ENCODE measurements around the gene FERMT3.

The FERMT3 gene

DNA sequence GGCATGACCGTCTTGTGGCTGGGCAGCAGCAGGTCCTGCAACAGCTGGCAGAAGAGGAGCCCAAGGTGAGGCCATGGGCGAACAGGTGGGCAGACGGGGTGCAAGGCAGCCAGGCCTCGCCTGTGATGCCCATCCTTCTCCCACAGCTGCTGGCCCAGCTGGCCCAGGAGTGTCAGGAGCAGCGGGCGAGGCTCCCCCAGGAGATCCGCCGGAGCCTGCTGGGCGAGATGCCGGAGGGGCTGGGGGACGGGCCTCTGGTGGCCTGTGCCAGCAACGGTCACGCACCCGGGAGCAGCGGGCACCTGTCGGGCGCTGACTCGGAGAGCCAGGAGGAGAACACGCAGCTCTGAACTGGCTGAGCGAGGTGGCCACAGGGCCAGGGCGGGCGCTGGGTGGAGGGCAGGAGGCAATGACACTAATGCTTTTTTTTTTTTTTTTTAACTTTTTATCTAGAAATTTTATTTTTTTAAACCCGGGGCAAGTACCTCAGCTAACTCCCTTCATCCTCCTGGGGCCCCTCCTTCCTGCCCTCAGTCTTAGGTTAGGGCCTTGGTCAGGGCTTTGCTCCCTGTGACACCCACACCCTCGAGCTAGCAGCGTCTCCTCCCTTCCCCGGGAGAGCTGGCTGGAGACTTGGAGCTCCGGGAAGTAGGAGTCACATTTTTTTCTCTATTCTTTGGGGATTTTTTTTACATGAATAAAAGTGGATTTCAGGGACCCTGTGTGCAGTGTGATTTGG lies 60.9 kb downstream of the FERMT3 start:
- no peak for DNase-seq

DNA sequence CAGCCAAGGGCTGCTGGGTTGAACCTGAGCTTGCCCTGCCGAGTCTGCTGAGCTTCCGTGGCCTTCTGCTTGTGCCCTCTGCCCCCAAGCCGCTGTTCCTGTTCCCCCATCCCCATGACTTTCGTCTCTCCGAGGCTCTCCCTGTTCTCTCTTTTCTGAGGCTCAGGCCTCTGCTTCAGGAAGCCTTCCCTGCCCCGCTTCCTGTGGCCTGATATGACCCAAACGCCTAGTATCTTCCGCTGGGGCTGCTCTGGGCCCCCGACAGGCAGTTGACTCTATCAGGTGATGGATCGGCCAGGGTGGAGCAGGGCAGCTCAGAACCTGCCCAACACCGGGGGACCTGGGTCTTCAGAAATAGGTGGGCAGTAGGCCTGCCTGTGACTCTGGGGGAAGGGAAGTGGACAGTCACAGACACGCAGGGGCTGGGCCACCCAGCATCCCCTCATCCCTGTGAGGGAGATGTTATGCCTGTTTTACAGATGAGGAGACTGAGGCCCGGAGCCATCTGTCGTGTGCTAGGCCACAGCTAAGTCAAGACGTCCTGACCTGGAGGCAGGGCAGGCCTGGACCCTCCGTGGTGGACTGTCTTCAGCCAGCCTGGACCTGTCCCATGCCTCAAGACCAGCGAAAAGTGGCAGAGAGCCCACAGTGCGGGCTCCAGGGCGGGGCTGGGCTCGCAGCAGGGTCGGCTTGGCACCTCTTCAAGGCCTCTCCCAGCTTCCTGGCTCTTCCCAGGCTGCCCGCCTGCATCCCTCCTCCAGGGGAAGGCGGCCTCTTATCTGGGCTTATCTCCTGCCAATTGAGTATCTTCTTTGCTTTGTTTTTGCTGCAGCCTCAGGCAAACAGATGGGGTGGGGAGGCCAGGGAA lies 61.7 kb downstream of the FERMT3 start:
- DNase-seq, result peak; percentile 25

DNA sequence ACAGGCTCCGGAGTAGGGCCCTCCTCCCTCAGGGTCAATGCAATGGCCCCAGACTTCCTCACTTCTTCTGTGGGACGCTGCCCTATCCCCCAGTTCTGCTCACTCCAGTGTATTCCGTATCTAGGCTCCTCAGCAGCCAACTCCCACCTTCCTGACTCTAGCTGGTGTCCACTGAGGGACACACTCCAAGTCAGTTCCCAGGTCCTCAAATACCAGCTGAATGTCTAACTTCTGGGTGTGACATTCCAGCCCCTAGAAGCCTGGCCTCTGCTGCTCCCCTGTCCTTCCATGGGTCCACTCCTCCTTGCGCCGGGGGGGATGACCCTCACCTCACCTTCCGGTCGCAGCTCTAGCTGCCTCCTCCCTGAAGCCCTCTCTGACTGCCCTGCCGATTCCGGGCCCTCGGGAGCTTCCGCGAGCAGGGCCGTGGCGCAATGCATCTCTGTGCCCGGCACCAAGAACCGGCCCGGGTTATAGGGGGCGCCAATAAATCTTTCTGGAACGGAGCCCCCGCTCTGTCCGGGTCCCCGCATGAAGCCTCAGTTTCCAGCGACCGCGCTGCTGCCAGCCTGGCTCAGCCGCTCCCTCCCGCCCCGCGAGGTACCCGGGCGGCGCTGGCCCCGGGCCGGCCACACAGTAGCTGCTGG lies 62.5 kb downstream of the FERMT3 start:
- DNase-seq, result no peak

DNA sequence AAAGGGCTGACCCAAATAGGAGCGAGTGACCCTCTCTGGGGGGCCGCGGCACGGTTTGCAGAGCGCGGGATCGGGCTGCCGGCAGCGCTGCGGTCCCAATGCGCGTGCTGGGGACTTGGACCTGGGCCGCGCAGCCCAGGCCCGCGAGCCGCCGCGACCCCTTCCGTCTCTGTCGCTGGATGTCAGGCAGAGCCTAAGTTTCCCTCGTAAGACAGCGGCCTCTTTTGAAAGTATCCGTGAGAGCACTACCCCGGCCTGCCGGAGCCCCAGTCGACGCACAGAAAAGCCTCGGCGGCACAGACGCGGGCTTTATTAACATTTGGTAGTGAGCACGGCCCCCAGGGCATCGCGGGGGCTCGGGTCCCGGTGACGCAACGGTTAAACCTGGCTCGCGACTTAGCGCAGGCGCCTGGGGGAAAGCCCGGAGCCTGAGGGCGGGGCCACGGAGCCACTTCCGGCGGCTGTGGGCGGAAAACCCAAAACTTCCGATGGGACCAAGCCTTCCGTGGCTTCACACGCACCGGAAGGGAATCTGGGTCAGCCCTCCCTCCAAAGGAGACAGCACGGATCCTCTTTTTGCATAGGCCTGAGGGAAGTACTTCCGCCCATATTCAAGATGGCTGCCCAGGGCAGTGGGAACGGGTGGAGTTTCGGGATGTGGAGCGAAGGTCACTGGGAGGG lies 63.2 kb downstream of the FERMT3 start:
- peak; percentile 99 for DNase-seq

Measured in NCI-H446 treated with DMSO at 0.1 percent for 48 hours (cell line).